Right lobe of liver (tissue), 6 donors: ENCODE measurements around the gene ELP2. TPM values are rescaled to one million over a fixed set of nuclear protein-coding genes. Genes with fewer than 3 reads are reported as not detected.

Experiments used
- ATAC-seq, 4 donors: fragments of 200-7000 bp; cut with Tn5 transposase; one replicate each; pipeline ENCODE4 v1.9.1; 2020; ENCODE audit warnings: mild to moderate bottlenecking in 4 of 4, moderate library complexity in 4 of 4
- DNase-seq, 3 donors: peaks; one replicate each; pipeline ENCODE4 v3.0.0-alpha.2; 2020
- H3K27ac ChIP-seq, 3 donors: fragments of 200-600 bp; one replicate each; pipeline ENCODE4 v1.8.0; 2022
- H3K27me3 ChIP-seq, 2 donors: fragments of 200-600 bp; one replicate each; pipeline ENCODE4 v1.8.0; 2022
- H3K36me3 ChIP-seq, 4 donors: fragments of 200-600 bp; sonication (generic) in 1 of 4; one replicate each; pipeline versions ENCODE4 v1.5.1 to v1.8.0; 2017 to 2022; ENCODE audit warnings: control low read depth in 1 of 4
- H3K4me1 ChIP-seq, 4 donors: fragments of 200-600 bp; sonication (generic) in 1 of 4; one replicate each; pipeline versions ENCODE4 v1.5.1 to v1.8.0; 2017 to 2022; ENCODE audit warnings: control low read depth in 1 of 4
- H3K4me3 ChIP-seq, 3 donors: fragments of 200-600 bp; one replicate each; pipeline ENCODE4 v1.8.0; 2022
- H3K9me3 ChIP-seq, 4 donors: fragments of 200-600 bp; sonication (generic) in 1 of 4; one replicate each; pipeline versions ENCODE4 v1.5.1 to v1.8.0; 2017 to 2022; ENCODE audit warnings: control low read depth in 1 of 4
- POLR2A ChIP-seq: fragments of 450-650 bp; IDR thresholded peaks from one replicate; pipeline ENCODE4 v1.6.1; 2017; ENCODE audit warnings: antibody characterized with exemption, mild to moderate bottlenecking
- WGBS: methylation state at CpG from one replicate; pipeline ENCODE4 v1.1.6; 2018; ENCODE audit warnings: low coverage, low lambda C conversion rate; ENCODE audit not compliant: insufficient coverage; ENCODE audit errors: missing lambda C conversion rate; 5-methylcytosine and 5-hydroxymethylcytosine counted together
- intact Hi-C, 2 donors: fragments of 100-400 bp; cut with DNase I; formaldehyde crosslinking; loops; one replicate each; pipeline versions ENCODE4 v1.11.2 to v1.14.1; 2022
- total RNA-seq, 6 experiments: library from RNA; depleted of rRNA in 2 of 6; stranded (reverse); fragments of >200 nt in 2 of 6; fragmentation: NEBNext Ultra II Directional in 3 of 6; extraction: Animal tissue kit (Norgen Biotek cat#: 25700) in 3 of 6; gene quantifications; one replicate each; pipeline versions ENCODE4 v1.1.0 to v1.2.4, GENCODE V29; 2016 to 2023
- TF ChIP-seq, protein P1 (sequence below), 4 donors: fragments of 200-600 bp in 3 of 4; fragments of 450-650 bp in 1 of 4; IDR thresholded peaks; one replicate each; pipeline versions ENCODE4 v1.5.1 to v1.8.0; 2016 to 2022; ENCODE audit warnings: antibody characterized with exemption in 4 of 4, mild to moderate bottlenecking in 2 of 4
- donor health status: DM: no; HTN: yes; CAD: no.
- donor health status: DM: no; HTN: no; CAD: no.
- donor health status: DM: no; HTN: no; CAD: no.
- donor health status: DM: no; HTN: yes; CAD: no.
- donor health status: DM: no; HTN: yes; CAD: no.

ELP2 gene
- total RNA-seq, 6 experiments from 2014 or later = 26.9 to 58.7 (median 50.3) TPM

GRCh38 chr18:36152781-36153180 is 23.1 kb downstream of the ELP2 start:
- Histone ChIP-seq H3K27ac (peak overlapping the region; percentile 49 to 75 (median 69)), H3K9me3 (no peaks in the 10 kb centered on the region), H3K4me3 (no peak overlapping the region), H3K4me1 (peaks cover 0 to 37% (median 3%) of the 10 kb centered on the region in 4 donors), H3K27me3 (no peaks in the 10 kb centered on the region), H3K36me3 (peaks cover 0 to 29% (median 3%) of the 10 kb centered on the region in 4 donors)
- intact Hi-C loops = no loop called here
- 75% methylated on average over 1 of the region's 1 CpG for WGBS
- ATAC-seq (no peak), DNase-seq (no peak)
- TF ChIP-seq POLR2A = no peak
- TF ChIP-seq, protein P1, sequence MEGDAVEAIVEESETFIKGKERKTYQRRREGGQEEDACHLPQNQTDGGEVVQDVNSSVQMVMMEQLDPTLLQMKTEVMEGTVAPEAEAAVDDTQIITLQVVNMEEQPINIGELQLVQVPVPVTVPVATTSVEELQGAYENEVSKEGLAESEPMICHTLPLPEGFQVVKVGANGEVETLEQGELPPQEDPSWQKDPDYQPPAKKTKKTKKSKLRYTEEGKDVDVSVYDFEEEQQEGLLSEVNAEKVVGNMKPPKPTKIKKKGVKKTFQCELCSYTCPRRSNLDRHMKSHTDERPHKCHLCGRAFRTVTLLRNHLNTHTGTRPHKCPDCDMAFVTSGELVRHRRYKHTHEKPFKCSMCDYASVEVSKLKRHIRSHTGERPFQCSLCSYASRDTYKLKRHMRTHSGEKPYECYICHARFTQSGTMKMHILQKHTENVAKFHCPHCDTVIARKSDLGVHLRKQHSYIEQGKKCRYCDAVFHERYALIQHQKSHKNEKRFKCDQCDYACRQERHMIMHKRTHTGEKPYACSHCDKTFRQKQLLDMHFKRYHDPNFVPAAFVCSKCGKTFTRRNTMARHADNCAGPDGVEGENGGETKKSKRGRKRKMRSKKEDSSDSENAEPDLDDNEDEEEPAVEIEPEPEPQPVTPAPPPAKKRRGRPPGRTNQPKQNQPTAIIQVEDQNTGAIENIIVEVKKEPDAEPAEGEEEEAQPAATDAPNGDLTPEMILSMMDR (IDR thresholded peaks at IDR 0.05) = no peak

GRCh38 chr18:36153203-36153602 is 23.5 kb downstream of the ELP2 start:
- Histone ChIP-seq H3K9me3 (no peaks in the 10 kb centered on the region), H3K4me1 (peaks cover 0 to 42% (median 3%) of the 10 kb centered on the region in 4 donors), H3K36me3 (peaks cover 0 to 25% (median 3%) of the 10 kb centered on the region in 4 donors), H3K27me3 (no peaks in the 10 kb centered on the region), H3K27ac (peak overlapping the region; percentile 49 to 75 (median 69)), H3K4me3 (no peak overlapping the region)
- intact Hi-C loops = no loop called here
- 22% methylated on average over 4 of the region's 4 CpGs for WGBS
- ATAC-seq (peak; percentile 40 to 80 (median 58)), DNase-seq (peak in 1 of 3 donors; percentile 39)
- TF ChIP-seq POLR2A = peak; percentile 56
- TF ChIP-seq, protein P1 (IDR thresholded peaks at IDR 0.05) = no peak

- Histone ChIP-seq H3K4me3 (no peak overlapping the region), H3K27ac (peak overlapping the region; percentile 49 to 75 (median 69)), H3K4me1 (peaks cover 0 to 47% (median 3%) of the 10 kb centered on the region in 4 donors), H3K27me3 (no peaks in the 10 kb centered on the region), H3K9me3 (no peaks in the 10 kb centered on the region), H3K36me3 (peaks cover 0 to 20% (median 3%) of the 10 kb centered on the region in 4 donors)
- no peak for TF ChIP-seq POLR2A
- TF ChIP-seq, protein P1 (IDR thresholded peaks at IDR 0.05) = no peak
- ATAC-seq (peak in 2 of 4 donors; percentile 9 to 24), DNase-seq (no peak)
- WGBS = 34% methylated on average over 2 of the region's 2 CpGs
- intact Hi-C loops = no loop called here
Observed at GRCh38 chr18:36153771-36154170, 24.1 kb downstream of the ELP2 start.

DNA sequence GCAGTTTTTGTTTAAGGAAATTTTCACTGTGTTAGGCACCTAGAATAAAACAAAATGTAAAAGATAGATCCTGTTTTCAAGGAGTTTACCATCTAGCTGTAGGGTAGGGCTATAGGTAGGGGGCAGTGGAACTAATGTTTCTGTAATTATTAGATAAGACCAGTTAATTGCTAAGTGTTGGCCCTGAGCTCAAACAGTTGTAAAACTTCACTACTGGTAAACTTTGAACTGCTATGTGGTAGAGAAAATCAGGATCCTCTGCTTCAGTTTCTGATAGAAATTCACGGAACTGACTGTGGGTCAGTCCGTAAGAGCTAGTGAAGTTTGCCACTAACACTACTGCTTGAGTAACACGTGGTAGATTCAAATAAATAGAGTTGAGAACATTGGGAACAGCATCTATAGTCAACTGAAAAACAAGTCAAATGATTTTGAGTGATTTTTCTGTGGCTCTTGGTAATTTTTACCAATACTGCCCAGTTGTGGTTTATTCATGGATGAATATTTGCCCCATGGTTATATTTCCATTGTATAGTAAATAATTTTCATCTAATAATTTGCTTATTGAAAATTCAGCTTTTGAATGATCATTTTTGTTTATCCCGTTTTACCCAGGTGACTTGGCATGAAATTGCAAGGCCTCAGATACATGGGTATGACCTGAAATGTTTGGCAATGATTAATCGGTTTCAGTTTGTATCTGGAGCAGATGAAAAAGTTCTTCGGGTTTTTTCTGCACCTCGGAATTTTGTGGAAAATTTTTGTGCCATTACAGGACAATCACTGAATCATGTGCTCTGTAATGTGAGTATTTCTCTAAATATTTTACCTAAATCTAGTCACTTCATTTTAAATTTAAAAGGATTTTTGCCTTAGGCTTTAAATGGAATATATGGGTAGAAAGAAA is 26.4 kb downstream of the ELP2 start:
- Histone ChIP-seq H3K36me3 (peaks cover 0 to 23% (median 6%) of the 10 kb centered on the region in 4 donors), H3K27me3 (no peaks in the 10 kb centered on the region), H3K4me3 (peak overlapping the region in 2 of 3 donors; percentile 29 to 46), H3K4me1 (peaks cover 0 to 68% (median 7%) of the 10 kb centered on the region in 4 donors), H3K9me3 (no peaks in the 10 kb centered on the region), H3K27ac (peak overlapping the region; percentile 63 to 86 (median 74))
- 20% methylated on average over 7 of the region's 7 CpGs for WGBS
- no peak for DNase-seq
- intact Hi-C loops = no loop called here
- TF ChIP-seq, protein P1 (IDR thresholded peaks at IDR 0.05) = no peak
- peak; percentile 14 for TF ChIP-seq POLR2A
- peak; percentile 40 to 71 (median 64) for ATAC-seq
